NCI-H748 treated with DMSO at 0.1 percent for 48 hours (cell line): ENCODE measurements around the gene ADAMTS15.

ENCODE experiments used
- DNase-seq: peaks from one replicate; lab custom pipeline; 2025; lab: John Stamatoyannopoulos, UW

Gene ADAMTS15

DNA sequence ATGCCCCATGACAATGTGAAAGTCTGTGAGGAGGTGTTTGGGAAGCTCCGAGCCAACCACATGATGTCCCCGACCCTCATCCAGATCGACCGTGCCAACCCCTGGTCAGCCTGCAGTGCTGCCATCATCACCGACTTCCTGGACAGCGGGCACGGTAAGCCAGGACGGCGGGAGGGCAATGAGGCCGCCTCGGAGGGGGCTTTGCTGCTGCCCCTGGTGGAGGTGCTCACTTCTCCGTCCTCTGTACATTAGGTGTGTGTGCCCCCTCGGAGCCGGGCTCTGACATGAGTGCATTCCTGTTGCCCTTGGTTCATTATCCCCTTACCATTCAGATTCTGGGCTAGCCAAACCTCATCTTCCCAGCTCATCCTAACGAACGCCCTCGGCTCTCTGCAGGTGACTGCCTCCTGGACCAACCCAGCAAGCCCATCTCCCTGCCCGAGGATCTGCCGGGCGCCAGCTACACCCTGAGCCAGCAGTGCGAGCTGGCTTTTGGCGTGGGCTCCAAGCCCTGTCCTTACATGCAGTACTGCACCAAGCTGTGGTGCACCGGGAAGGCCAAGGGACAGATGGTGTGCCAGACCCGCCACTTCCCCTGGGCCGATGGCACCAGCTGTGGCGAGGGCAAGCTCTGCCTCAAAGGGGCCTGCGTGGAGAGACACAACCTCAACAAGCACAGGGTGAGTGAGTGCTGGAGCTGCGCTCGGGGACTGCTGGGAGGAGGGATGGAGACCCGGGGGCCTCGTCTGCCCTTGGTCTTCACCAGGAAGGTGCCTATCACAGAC is 13.8 kb downstream of the ADAMTS15 start:
- no peak for DNase-seq

DNA sequence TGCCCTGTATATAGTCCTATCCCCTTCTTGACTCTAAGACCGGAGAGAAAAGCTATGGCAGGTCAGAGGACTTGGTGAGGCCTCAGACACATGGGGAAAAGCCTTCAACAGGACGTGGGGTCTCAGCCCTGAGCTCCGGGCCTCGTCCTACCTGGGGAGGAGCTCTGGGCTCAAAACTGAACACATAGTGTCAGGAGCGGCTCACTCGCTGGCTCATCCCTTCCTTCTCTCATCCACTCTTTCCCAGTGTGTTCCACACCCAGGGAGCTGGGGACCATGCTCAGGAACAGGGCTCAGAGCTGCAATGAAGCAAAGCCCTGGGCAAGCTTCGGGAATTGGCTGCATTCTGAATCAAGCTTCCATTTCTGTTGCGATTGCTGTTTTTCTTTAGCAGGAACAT is 14.5 kb downstream of the ADAMTS15 start:
- DNase-seq = no peak

DNA sequence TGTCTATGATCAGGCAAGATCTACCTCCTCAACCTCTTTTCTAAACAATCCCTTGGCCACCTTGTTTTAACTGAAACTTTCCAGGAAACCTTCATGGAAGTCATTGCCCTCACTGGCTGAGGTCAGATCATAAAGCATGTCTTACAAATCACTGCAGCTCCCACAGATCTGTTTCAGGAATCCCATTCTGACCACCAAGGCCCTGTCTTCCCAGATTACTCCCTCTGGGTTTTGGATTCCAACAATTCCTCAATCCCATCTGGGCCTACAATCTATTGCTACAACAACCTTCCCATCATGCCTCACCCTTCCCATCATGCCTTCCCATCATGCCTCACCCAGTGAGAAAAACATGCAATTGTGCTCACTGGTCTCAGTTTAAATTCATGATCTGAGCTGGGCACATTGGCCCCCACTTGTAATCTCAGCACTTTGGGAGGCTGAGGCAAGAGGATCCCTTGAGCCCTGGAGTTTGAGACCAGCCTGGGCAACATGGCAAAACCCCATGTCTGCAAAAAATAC is 15.9 kb downstream of the ADAMTS15 start:
- no peak for DNase-seq

DNA sequence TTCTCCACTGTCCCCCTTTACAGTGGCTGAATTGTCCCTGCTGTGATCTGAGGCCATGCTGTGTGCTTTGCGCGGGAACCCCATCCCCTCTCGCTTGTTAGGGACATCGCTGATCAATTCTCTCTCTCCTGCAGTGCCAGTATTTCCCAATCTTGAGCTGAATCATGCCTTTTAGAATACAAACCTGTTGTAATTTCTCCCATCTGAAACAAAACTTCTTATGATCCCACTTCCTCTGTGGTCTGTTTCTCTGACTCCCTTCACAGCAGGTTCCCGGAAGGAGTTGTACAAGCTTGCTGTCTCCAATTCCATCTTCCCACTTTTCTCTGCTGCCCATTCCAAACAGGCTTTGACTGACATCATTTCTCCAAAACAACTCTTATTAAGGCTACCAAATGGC is 16.8 kb downstream of the ADAMTS15 start:
- DNase-seq = no peak

DNA sequence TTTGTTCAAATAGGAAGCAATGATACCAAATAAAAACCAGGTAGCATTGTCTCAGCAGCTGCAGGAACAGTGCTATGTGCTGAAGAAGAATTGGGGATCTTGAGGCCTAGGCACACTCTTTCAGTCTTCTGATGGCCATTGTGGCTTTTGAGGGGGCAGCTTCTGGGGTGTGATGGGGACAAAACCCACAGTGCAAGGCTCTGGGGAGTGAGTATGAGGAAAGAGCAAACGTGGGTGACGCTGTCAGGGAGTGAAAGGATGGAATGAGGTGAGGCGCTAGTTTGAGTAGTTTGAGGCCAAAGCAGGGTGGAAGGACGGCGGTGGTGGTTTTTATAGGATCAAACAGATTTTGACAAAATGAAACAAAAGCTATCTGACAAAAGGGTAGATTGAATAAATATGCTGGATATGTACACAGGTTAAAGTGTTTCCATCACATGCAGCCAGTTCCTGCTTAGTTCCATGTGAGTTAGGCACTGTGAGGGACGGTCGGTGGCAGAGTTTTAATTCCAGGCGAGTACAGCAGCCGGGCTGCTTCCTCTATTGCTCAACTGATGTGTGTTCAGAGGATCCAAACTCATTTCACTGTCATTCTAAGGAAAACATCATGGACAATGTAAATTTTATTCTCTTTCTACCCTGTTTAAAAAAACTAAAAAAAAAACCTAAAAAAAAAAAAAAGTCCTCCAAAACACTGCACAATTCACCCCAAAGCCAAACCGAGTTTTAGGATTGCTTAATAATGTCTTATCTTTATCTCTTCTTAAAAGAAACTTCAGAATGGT is 18.9 kb downstream of the ADAMTS15 start:
- DNase-seq = no peak

DNA sequence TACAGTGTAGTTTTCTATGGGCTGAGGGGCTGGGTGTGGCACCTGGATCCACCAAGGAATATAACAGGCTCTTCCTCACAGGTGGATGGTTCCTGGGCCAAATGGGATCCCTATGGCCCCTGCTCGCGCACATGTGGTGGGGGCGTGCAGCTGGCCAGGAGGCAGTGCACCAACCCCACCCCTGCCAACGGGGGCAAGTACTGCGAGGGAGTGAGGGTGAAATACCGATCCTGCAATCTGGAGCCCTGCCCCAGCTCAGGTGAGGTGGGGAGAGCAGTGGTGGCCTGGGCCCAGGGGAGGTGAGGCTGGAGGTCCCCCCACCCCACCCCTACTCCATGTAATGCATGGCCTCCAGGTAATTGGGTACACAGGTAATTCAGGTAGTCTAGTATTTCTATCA is 20.7 kb downstream of the ADAMTS15 start:
- DNase-seq = no peak

DNA sequence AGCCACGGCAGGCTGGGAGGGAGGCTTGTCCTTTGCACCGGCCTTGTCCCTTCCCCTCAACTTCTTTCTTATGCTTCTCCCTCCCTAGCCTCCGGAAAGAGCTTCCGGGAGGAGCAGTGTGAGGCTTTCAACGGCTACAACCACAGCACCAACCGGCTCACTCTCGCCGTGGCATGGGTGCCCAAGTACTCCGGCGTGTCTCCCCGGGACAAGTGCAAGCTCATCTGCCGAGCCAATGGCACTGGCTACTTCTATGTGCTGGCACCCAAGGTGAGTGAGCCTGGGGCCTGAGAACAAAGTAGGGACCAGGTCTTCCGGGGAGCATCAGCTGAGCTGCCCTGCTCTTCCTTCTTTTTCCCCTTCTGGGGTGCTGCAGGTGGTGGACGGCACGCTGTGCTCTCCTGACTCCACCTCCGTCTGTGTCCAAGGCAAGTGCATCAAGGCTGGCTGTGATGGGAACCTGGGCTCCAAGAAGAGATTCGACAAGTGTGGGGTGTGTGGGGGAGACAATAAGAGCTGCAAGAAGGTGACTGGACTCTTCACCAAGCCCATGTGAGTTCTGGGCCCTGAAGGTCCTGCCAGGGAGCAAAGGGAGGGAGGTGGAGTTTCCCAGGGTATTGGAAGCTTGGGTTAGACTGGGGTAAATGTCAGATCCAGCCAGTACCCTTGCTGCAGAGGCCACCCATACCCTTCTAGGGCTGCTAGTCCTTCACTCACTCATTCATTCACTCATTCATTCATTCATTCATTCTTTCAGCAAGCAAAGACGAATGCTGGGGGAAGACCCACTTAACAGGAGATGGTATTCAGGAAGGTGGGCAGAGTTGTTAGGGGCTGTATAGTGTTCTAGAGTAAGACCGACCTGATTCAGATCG is 22.6 kb downstream of the ADAMTS15 start:
- no peak for DNase-seq

DNA sequence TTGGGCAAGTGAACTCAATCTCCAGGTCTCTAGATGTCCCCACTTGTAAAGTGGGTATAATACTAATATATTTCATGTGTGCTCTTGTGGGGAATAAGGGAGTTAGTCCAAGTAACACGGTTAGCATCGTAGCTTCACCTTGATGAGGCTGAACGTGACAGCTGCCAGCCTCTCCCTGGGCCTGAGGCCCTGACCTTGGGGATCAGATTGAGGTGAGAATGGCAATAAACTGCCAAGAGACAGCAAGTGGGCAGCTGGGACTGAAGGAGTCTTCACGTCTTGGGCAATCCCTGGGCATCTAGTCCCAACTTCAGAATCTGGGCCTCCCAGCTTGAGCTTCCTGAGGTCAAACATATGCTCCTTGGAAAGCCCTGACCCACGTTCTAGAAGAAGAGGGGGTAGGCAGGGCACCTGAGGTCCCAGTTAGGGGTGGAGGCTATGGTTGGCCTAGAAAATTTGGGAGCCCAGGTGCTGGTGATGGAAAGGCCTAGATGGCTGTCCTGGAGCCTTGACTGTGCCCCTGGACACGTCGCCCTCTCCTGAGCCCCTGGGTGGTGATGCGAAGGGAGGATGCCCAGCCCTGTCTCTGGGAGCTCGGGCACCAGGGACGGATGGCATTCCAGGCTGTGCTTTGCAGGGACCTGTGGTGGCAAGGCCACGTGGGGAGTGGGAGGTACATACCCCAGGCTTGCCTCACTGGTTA is 23.4 kb downstream of the ADAMTS15 start:
- no peak for DNase-seq

DNA sequence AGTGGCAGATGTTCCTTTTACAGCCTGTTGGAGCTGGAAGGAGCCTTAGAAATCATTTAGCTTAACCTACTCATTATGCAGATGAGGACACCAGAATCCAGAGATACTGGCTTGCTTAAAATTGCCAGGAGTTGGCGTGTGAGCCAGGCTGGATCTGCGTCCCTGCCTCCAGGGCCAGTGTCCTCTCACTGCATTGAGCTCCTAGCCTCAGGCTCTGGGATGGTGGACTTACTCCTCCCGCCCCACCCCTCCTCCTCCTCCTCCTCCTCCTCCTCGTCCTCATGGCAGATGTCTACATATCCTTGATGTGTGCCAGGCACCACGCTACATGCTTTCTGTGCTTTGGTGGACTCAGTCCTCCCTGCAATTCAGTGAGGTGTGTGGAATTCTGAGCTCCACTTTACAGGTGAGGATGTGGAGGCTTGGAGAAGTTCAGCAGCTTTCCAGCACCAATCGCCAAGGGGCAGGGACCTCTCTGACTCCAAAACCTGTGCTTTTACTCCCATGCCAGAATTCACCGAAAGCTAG is 24.1 kb downstream of the ADAMTS15 start:
- DNase-seq = no peak

DNA sequence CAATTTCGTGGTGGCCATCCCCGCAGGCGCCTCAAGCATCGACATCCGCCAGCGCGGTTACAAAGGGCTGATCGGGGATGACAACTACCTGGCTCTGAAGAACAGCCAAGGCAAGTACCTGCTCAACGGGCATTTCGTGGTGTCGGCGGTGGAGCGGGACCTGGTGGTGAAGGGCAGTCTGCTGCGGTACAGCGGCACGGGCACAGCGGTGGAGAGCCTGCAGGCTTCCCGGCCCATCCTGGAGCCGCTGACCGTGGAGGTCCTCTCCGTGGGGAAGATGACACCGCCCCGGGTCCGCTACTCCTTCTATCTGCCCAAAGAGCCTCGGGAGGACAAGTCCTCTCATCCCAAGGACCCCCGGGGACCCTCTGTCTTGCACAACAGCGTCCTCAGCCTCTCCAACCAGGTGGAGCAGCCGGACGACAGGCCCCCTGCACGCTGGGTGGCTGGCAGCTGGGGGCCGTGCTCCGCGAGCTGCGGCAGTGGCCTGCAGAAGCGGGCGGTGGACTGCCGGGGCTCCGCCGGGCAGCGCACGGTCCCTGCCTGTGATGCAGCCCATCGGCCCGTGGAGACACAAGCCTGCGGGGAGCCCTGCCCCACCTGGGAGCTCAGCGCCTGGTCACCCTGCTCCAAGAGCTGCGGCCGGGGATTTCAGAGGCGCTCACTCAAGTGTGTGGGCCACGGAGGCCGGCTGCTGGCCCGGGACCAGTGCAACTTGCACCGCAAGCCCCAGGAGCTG is 24.8 kb downstream of the ADAMTS15 start:
- no peak for DNase-seq

DNA sequence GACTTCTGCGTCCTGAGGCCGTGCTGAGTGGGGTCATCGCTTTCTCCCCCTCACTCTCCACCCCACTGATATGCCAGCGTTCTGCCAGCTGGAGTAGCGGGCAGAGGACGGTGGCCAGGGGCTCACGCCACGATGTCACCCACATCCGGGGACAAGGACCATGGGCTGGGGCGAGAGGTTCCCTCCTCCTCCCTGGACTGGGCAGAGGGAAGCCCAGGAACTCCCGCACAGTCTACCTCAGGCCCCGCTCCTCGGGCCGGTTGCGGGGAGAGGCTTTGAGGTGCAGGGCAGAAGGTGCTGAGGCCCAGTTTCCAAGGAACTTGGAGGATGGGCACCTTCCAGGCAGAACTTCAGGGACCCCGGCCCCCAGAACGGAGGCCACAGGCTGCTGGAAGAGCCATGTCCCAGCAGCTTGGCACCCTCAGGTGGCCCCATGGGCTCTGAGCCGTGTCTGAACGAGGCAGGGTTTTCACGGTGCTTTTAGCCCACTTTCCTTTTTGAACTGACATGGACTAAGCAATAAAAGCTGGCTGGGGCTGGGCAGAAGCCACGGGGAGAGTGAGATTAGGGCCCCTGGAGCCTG is 25.4 kb downstream of the ADAMTS15 start:
- DNase-seq = no peak

DNA sequence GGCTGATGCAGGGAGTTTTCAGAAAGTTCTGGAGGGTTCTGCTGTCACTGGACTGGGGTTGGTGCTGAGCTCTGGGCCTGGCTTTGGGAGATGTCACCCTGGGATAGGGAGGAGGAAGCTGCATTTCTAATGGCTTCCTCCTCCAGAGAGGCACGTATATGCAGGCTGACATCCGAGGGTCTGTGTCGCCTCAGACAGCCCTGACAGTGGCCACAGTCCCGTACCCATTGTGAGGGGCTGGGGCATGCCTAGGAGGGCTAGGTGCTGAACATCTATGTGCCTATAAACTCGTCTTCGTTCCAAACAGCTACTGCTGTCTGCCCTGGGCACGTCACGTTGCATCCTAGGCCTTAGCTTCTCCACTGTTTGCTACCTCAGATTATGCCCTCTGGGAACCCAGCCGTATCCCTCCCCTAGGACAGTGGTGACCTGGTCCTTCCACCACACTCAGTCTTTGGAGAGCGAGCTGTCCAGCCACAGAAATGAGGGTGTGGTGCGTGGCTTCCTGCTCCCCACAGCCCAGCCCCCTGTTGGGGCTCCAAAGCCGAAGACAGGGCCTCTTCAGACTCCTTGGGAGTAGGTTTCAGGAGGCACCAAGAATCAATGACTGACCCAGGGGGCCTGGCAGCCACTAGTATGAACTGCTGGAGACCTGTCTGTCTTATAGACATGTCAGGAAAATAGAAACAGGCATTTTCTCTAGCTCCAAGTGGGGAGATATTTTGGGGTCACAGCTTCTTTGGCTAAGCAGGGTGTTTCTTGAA is 26.4 kb downstream of the ADAMTS15 start:
- DNase-seq = no peak

DNA sequence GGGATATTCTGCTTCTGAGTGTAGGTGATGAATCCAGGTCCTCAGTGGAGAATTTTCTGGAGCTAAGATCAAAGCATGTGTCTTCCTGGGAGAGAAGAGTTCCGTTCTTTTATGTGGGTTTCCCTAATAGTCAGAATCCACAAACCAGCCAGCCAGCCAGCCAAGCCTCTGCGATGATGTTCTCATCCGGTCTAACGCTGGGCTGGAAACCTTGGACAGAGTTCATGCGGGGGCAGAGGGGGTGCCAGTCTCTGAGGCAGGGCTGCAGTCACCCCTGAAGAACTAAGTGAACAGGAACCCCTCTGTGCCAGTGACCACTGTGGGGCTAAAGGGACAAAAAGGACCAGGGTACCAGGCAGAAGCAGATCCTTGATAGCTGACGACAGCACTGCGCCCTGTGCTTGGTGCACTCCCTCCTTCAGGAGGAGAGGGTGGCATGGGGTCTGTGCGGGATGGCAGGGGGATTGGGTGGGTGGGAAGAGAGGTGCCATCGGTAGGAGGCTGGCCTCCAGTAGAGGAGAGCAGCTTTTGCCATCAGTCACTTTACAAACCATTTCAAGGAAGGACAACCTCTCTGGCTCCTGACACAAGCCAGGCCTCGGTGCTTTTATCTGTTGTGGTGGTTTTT is 27.1 kb downstream of the ADAMTS15 start:
- DNase-seq = no peak

DNA sequence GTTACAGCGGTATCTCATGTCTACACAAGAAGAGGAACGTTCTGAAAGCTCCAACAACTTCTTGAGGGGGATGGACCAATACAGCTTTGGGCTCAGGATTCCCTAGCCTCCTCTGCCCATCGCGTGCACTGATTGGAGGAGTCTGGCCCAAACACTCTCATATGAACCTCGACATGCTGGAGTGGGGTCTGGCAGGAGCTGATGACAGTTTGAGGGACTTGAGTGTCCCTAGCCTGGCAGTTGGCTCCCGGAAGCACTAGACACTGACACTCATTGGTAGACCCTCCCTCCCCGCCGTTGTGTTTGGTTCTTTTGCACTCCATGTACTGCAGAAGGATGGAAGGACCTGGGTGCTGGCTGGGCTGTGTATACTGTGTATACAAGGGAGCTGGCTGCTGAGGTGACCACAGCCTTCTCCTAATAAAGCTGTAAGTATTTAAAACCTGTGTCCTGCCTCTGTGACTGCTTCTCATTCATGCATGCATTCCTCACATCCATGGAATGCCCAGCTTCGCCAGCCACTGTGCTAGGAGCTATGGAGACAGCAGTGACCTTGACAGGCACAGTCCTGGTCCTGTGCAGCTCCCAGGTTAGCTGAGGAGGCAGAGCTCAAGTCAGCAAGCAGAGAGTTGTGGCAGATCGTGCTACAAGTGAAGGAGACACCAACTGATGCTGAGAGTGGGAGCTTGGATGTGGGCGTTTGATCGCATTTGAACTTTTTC is 27.9 kb downstream of the ADAMTS15 start:
- no peak for DNase-seq

DNA sequence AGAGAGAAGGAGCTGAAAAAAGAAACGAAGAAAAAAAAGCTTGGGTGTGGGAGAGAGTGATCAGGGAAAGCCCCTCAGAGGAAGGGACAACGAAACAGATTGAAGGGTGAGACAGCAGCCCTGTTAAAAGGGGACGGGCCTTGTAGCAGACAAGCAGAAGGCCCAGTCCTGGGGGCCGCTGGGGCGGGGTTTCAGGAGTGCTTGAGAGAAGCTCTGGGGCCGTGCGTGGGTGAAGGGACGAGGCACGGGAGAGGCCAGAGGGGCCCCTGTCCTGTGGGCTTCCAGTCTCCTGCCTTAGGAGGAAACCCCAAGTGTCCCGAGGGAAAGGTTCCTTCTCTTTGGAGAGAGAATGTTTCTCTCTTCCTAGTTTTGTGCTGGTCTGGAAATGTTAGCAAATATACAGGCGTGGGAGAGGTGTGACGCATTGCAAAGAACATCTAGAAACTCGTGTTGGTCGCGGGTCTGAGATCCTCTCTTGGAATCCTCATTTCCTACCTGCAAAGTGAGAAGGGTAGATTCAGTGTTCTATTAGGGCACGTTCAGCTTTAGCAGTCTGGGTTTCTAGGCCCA is 28.6 kb downstream of the ADAMTS15 start:
- DNase-seq = no peak

DNA sequence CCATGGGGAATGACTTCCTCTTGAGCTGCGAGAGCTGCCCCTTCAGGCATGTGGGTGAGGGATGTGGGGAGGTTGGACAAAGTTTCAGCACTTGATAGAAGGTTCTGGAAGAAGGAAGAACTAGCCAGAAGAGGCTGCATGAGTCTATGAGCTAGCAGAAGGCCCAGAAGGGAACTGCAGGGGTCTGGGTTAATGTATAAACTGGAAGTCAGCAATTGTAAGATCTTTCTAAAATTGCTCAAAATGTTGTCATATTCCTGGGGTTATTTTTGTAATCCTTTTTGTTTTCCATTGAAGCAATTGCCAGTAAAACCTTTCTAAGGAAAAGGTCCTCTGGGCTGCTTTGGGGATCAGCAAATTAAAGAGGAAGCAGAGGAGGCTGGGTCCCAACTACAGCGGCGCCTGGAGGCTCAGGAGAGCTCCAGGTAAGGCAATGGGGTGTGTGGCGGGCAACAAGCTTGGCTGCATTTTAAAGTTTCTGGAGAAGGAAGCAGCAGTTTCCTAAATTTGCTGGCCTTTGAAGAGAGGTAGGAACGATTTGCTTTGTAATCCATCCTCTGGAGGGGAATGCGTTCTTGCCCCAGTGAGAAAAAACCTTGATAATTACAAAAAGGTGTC is 29.2 kb downstream of the ADAMTS15 start:
- no peak for DNase-seq

DNA sequence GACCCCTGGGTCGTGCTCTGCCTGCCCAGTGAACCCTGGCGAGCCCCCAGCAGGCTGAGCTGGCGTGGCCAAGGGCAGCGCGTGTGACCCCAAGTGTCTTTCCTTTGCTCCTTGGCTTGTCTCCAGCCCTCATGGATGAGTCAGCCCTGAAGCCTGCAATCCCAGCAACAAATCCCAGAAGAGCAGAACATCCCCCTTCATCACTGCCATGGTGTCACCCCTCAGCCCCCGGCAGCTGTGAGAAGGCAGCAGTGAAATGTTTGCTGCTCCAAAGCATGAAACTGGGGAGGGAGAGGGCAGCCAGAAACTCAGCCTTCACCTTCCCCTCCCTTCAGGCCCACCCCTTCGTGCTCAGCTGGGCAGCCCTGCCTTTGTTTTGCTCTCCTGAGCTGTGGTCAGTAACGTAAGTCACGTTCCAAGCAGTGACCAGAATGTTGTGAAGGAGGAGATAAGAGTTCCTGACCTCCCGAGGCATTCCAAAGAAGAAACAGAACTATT is 29.8 kb downstream of the ADAMTS15 start:
- DNase-seq = no peak
